Activated CD4-positive, alpha-beta T cell treated with anti-CD3 and anti-CD28 coated beads, Interleukin-2, amount 10 ng/mL, durations not matched to agents 7 days and 5 days (primary cell): ENCODE results near the gene NT5C2. TPM values are rescaled to one million over a fixed set of nuclear protein-coding genes. Genes with fewer than 3 reads are reported as not detected.
A peak's percentile ranks its signal among the peaks of the same experiment; 100 is the strongest.
"Not testable (repeated sequence)": the region's sequence is repeated elsewhere in the genome, so short reads cannot be mapped to it uniquely, and the experiment has no call there.

Experiments
- CTCF ChIA-PET: fragments of 350-600 bp; sonication (Branson Sonifier 250); formaldehyde crosslinking; loops from one replicate; lab custom pipeline; 2021; ENCODE audit warnings: antibody characterized with exemption; lab: Charles Lee
- POLR2A ChIA-PET: fragments of 350-600 bp; sonication (Branson Sonifier 250); formaldehyde crosslinking; loops from one replicate; lab custom pipeline; 2021; ENCODE audit warnings: antibody characterized with exemption; lab: Charles Lee
- DNase-seq: peaks from one replicate; pipeline ENCODE4 v3.0.0-alpha.2; 2020
- H3K27ac Mint-ChIP-seq: one replicate; pipeline ENCODE4 v1.8.0; 2021; ENCODE audit warnings: mild to moderate bottlenecking, moderate library complexity, mixed read lengths
- H3K27me3 Mint-ChIP-seq: one replicate; pipeline ENCODE4 v1.8.0; 2021; ENCODE audit warnings: mixed read lengths
- H3K36me3 Mint-ChIP-seq: one replicate; pipeline ENCODE4 v1.8.0; 2021; ENCODE audit warnings: low read depth, mixed read lengths
- H3K4me1 Mint-ChIP-seq: one replicate; pipeline ENCODE4 v1.8.0; 2021; ENCODE audit warnings: mixed read lengths
- H3K4me3 Mint-ChIP-seq: one replicate; pipeline ENCODE4 v1.8.0; 2021; ENCODE audit warnings: mild to moderate bottlenecking, moderate library complexity, mixed read lengths
- H3K9me3 Mint-ChIP-seq: one replicate; pipeline ENCODE4 v1.8.0; 2021; ENCODE audit warnings: mixed read lengths
- total RNA-seq, 2 experiments: library from RNA; stranded (reverse); gene quantifications; one replicate each; pipeline ENCODE4 v1.2.3, GENCODE V29; 2021

Gene NT5C2
- total RNA-seq, 2 experiments from 2014 or later: 66.1 to 80.2 TPM

DNA sequence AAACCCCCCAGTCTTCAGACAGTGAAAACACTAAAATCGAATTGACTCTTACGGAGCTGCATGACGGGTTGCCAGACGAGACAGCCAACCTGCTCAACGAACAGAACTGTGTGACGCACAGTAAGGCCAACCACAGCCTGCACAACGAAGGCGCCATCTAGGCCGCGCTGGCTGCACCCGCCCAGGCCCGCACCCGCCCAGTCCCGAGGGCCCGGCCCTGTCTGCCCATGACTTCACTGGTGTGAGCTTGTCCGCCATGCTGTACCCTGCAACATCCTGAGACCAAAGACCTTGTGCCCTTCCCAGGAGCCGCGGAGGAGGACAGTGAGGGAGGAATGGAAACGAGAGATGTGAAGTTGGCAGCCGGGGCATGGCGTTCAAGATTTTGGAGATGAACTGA, 116.1 kb downstream of the NT5C2 start:
- ChIA-PET CTCF (interaction anchor here (1.4 kb wide), 1 partner anchor 13 kb away, joined by 3 read pairs; no protein-coding TSS in a partner anchor), POLR2A (no interaction called here)
- H3K27ac Mint-ChIP-seq: no peak overlapping the region
- no peaks in the 10 kb centered on the region for H3K9me3 Mint-ChIP-seq
- no peak for DNase-seq
- H3K4me1 Mint-ChIP-seq: no peaks in the 10 kb centered on the region
- no peaks in the 10 kb centered on the region for H3K36me3 Mint-ChIP-seq
- no peak overlapping the region for H3K4me3 Mint-ChIP-seq
- H3K27me3 Mint-ChIP-seq: no peaks in the 10 kb centered on the region

DNA sequence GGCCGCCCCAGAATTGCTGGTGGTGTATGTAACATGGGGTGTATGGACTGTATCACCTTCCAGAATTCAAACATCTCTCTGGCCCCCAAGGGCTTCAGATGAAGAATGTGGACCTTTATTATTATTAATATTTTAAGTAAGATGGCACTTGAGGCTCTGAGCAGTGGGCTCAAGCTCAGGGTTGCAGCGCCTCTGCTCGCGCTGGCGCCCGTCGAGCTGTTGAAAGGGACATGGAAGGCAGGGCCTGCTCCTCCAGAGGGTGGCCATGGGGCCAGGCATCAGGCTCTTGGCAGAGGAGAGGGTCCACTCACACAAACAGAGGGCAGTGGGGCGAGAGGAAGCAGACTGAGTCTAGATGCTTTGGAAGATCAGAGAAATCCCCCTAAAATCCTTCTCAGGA, 120.2 kb downstream of the NT5C2 start:
- H3K4me3 Mint-ChIP-seq: no peak overlapping the region
- CTCF ChIA-PET: interaction anchor here (1.5 kb wide), 1 partner anchor 11 kb away, joined by 3 read pairs; no protein-coding TSS in a partner anchor
- POLR2A ChIA-PET: no interaction called here
- H3K9me3 Mint-ChIP-seq: no peaks in the 10 kb centered on the region
- H3K4me1 Mint-ChIP-seq: peaks cover 34% of the 10 kb centered on the region
- no peaks in the 10 kb centered on the region for H3K36me3 Mint-ChIP-seq
- no peak overlapping the region for H3K27ac Mint-ChIP-seq
- DNase-seq: no peak
- H3K27me3 Mint-ChIP-seq: no peaks in the 10 kb centered on the region

- ChIA-PET POLR2A (no interaction called here), CTCF (interaction anchor here (1.5 kb wide), 1 partner anchor 12 kb away, joined by 3 read pairs; no protein-coding TSS in a partner anchor)
- H3K4me3 Mint-ChIP-seq: no peak overlapping the region
- no peak overlapping the region for H3K27ac Mint-ChIP-seq
- no peaks in the 10 kb centered on the region for H3K36me3 Mint-ChIP-seq
- H3K4me1 Mint-ChIP-seq: peaks cover 34% of the 10 kb centered on the region
- no peaks in the 10 kb centered on the region for H3K27me3 Mint-ChIP-seq
- H3K9me3 Mint-ChIP-seq: no peaks in the 10 kb centered on the region
- DNase-seq: no peak
These were observed 120.8 kb downstream of the NT5C2 start for GRCh38 chr10:103072276-103072675.

DNA sequence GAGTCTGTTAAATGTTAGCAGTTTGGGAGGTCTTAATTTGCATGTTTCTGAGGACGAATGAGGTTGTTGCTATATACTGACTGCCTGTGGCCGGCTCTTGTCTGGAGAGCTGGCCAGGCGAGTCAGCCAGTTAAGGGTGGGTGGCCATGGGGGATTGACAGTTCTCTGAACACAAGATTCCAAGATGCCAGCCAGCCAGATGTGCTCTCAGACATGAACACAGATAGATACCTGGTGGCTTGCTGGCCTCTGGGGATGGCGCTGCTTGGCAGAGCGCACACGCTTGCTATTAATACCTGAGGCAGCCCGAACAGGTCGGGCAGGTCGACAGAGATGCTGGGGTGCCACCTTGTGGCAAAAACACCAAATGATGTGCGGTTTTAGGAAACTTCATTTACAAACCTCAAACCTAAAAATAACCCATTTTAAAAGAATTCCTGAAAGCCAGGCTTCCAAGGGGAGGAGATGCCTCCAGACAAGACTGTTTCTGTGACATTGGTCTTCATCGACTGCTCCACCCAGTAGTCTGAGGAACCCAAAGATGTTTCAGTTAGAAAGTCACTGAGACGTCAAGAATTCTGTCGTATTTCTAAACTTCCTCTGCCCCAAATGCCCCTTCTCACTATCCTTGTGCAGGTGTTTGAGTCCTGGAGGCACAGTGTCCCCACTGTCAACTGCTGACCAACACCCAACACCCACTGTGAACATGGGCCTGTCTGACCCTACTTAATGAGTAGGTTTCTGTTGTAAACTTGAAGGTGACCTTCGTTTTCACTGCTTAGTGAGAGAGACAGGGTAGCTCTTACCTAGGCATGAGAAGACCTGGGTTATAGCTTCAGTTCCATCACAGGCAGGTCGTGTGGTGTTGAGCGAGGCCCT, 123.4 kb downstream of the NT5C2 start:
- Mint-ChIP-seq H3K4me3 (no peak overlapping the region), H3K27ac (peak overlapping the region; percentile 76), H3K36me3 (no peaks in the 10 kb centered on the region), H3K4me1 (peaks cover 34% of the 10 kb centered on the region), H3K27me3 (no peaks in the 10 kb centered on the region), H3K9me3 (no peaks in the 10 kb centered on the region)
- ChIA-PET CTCF (interaction anchor here (0.9 to 6.1 kb wide), 5 partner anchors 55 to 168 kb away, joined by 3 to 32 read pairs (median 5); partner anchors contain the start of gene CNNM2), POLR2A (no interaction called here)
- DNase-seq: peak; percentile 82

DNA sequence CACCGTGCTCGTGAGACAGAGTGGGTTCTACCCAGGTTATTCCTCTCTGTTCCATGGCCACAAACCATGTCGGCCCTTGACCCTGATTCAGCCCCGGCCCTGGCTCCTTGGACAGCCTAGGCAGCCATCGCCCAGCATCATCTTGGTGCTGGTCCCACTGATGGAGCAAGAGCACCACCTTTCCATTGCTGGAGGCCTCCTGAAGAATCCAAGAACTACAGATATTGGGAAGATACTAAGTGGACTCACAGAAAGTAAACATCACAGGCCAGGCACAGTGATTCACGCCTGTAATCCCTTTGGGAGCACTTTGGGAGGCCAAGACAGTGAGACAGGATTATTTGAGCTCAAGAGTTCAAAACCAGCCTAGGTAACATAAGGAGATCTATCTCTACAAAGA, 125.1 kb downstream of the NT5C2 start:
- ChIA-PET POLR2A (no interaction called here), CTCF (interaction anchor here (1.4 to 6.1 kb wide), 2 partner anchors 151 to 154 kb away, joined by 6 to 32 read pairs; partner anchors contain the start of gene CNNM2)
- Mint-ChIP-seq H3K27me3 (no peaks in the 10 kb centered on the region), H3K27ac (no peak overlapping the region), H3K36me3 (no peaks in the 10 kb centered on the region), H3K4me3 (no peak overlapping the region), H3K9me3 (no peaks in the 10 kb centered on the region), H3K4me1 (peaks cover 34% of the 10 kb centered on the region)
- DNase-seq: no peak

DNA sequence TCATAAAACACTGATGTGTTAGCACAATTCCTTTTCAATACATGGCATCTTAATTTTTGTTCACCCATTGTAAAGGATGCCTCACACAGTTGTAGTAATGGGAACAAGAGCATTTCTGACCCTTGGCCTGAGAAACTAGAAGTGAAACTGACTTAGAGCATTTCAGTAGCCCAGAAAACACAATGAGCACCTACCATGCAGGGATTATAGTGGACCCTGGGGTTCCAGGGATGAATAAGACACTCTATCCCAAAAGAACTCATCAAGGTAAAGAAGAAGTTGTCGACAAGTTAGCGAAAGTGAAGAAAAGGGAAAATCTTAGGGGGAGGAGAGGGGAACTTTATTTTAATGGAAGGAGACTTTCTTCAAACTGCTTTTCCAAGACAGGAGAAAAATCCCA, 125.6 kb downstream of the NT5C2 start:
- no peak overlapping the region for H3K4me3 Mint-ChIP-seq
- no peak for DNase-seq
- no peaks in the 10 kb centered on the region for H3K9me3 Mint-ChIP-seq
- peaks cover 34% of the 10 kb centered on the region for H3K4me1 Mint-ChIP-seq
- H3K36me3 Mint-ChIP-seq: no peaks in the 10 kb centered on the region
- ChIA-PET CTCF (interaction anchor here (6.1 kb wide), 1 partner anchor 150 kb away, joined by 32 read pairs; the partner anchor contains the start of gene CNNM2), POLR2A (no interaction called here)
- H3K27me3 Mint-ChIP-seq: no peaks in the 10 kb centered on the region
- no peak overlapping the region for H3K27ac Mint-ChIP-seq

GRCh38 chr10:103067099-103067477, 126.0 kb downstream of the NT5C2 start:
- POLR2A ChIA-PET, H3K27me3 Mint-ChIP-seq, H3K9me3 Mint-ChIP-seq, H3K4me3 Mint-ChIP-seq, H3K27ac Mint-ChIP-seq, H3K36me3 Mint-ChIP-seq, DNase-seq: not testable (repeated sequence)
- H3K4me1 Mint-ChIP-seq: peaks cover 34% of the 10 kb centered on the region
- CTCF ChIA-PET: interaction anchor here (6.1 kb wide), 1 partner anchor 150 kb away, joined by 32 read pairs; the partner anchor contains the start of gene CNNM2

- no peaks in the 10 kb centered on the region for H3K27me3 Mint-ChIP-seq
- H3K4me1 Mint-ChIP-seq: peaks cover 30% of the 10 kb centered on the region
- no peak overlapping the region for H3K4me3 Mint-ChIP-seq
- POLR2A ChIA-PET: no interaction called here
- no peak overlapping the region for H3K27ac Mint-ChIP-seq
- no peaks in the 10 kb centered on the region for H3K9me3 Mint-ChIP-seq
- H3K36me3 Mint-ChIP-seq: no peaks in the 10 kb centered on the region
- DNase-seq: no peak
- CTCF ChIA-PET: interaction anchor here (6.1 kb wide), 1 partner anchor 149 kb away, joined by 32 read pairs; the partner anchor contains the start of gene CNNM2
These were observed 126.7 kb downstream of the NT5C2 start for GRCh38 chr10:103066141-103067098.

- Mint-ChIP-seq H3K4me3 (no peak overlapping the region), H3K9me3 (no peaks in the 10 kb centered on the region), H3K27ac (no peak overlapping the region), H3K4me1 (peaks cover 16% of the 10 kb centered on the region), H3K36me3 (no peaks in the 10 kb centered on the region), H3K27me3 (no peaks in the 10 kb centered on the region)
- ChIA-PET POLR2A (no interaction called here), CTCF (interaction anchor here (0.6 to 2.8 kb wide), 6 partner anchors 10 to 290 kb away, joined by 3 to 9 read pairs (median 4); partner anchors contain the start of gene CNNM2)
- DNase-seq: no peak
These were observed 128.1 kb downstream of the NT5C2 start for GRCh38 chr10:103064956-103065355.

DNA sequence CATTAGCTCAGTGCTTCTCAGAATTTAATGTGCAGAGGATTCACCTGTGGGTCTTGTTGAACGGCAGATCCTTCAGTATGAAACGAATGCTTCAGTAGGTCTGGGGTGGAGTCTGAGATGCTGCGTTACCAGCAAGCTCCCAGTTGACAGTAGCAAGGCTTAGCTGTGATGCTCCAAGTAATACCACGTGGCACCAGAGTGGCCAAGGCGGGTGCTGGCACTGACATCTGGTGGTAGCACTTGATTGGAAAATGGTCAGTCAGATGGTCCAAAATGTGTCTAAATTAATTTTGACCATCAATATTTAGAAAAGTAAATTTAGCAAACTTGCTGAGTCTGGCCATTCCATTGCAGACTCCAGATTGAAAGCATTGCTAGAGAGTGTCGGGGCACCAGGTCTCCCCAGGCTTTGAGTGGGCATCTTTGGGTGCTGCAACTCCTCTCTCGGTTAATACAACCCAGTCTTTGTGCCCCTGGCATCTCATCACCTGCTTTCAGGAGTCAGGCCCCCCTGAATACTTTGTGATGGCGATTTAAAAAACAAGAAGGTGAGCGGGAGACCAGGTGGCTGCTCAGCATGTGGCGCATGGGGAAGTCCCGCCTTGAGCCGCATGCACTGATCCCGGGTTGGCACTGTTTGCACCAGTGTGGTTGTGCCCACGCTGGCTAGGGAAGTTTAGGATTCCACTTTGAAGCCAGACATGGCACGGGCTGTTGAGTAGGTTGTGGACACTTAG, 130.1 kb downstream of the NT5C2 start:
- Mint-ChIP-seq H3K27ac (no peak overlapping the region), H3K9me3 (no peaks in the 10 kb centered on the region), H3K36me3 (no peaks in the 10 kb centered on the region), H3K4me3 (no peak overlapping the region), H3K4me1 (no peaks in the 10 kb centered on the region), H3K27me3 (no peaks in the 10 kb centered on the region)
- ChIA-PET POLR2A (no interaction called here), CTCF (interaction anchor here (0.6 to 2.8 kb wide), 3 partner anchors 29 to 162 kb away, joined by 3 to 8 read pairs (median 3); partner anchors contain the start of gene CNNM2)
- no peak for DNase-seq

DNA sequence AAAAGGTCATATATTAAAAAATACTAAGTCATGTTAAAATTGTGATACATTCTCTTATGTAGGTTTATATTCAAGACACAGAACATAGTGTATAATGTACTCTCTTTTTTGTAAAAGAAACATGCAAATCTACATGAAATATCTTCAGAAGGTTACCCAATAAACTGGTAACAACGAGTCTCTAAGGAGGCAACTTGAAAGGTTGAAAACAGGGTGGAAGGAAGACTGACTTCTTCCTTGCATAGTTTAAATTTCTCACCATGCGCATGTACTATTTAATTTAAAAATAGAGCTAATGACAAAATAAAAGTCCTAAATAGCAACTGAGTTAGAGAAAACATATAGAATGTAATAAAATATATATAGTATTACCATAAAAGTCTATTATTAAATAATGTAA, 132.5 kb downstream of the NT5C2 start:
- H3K27ac Mint-ChIP-seq: no peak overlapping the region
- H3K4me3 Mint-ChIP-seq: no peak overlapping the region
- DNase-seq: no peak
- no peaks in the 10 kb centered on the region for H3K9me3 Mint-ChIP-seq
- H3K27me3 Mint-ChIP-seq: no peaks in the 10 kb centered on the region
- H3K36me3 Mint-ChIP-seq: peaks cover 2% of the 10 kb centered on the region
- ChIA-PET CTCF (no interaction called here), POLR2A (no interaction called here)
- H3K4me1 Mint-ChIP-seq: peaks cover 6% of the 10 kb centered on the region

- Mint-ChIP-seq H3K36me3 (peaks cover 2% of the 10 kb centered on the region), H3K9me3 (no peaks in the 10 kb centered on the region), H3K27ac (no peak overlapping the region), H3K27me3 (no peaks in the 10 kb centered on the region), H3K4me1 (peaks cover 29% of the 10 kb centered on the region), H3K4me3 (no peak overlapping the region)
- ChIA-PET CTCF (interaction anchor here (1.9 kb wide), 1 partner anchor 141 kb away, joined by 8 read pairs; the partner anchor contains the start of gene CNNM2), POLR2A (no interaction called here)
- DNase-seq: no peak
These were observed 135.0 kb downstream of the NT5C2 start for GRCh38 chr10:103058034-103058433.
